ENCODE results near the gene CHCHD6. TPM values are rescaled to one million over a fixed set of nuclear protein-coding genes. Genes with fewer than 3 reads are reported as not detected.

The CHCHD6 gene
- total RNA-seq, 3 donors from 2014 or later, result 5.9 to 9.8 (median 6.5) TPM

DNA sequence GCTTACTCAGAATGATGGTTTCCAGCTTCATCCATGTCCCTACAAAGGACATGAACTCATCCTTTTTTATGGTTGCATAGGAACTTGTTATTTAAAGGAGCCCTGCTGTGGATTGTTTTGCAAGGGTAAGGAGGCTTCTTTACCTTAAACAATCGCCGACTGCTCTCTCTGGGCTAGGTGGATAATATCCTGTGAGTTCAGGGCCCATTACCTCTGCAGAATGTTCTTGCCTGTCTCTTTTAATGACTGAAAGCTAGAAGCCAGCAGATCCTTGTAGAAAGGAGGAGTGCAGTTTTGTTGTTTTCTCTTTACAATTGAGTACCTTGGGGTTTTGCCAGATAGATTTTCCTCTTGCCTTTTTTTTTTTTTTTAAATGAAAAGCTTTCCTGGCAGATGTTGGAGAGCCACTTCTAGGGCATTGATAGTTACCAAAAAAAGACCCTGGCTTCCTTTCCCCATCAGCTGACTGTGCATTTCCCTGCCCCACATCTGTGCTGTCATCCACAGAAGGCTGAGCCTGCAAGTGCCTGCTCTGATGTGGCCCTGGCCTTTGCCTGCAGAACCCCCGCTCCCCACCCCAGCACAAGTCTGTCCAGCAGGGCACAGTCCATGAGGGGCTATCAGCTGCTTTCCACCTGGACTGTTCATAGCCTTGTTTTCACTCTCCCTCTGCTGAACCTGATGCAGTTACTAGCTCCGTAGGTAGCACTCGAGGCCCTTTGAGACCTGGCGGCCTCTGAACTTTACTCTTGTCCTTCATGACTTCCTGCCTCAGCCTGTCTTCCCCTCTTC lies 113.1 kb downstream of the CHCHD6 start:
- ATAC-seq (no peak), DNase-seq (peak in 1 of 3 donors; percentile 6)
- Histone ChIP-seq H3K36me3 (ENCODE audit: low read depth) (no peaks in the 10 kb centered on the region), H3K4me3 (no peak overlapping the region), H3K9me3 (no peaks in the 10 kb centered on the region), H3K4me1 (ENCODE audit: low read depth) (no peaks in the 10 kb centered on the region)
- intact Hi-C loops (cut with DNase I, micrococcal nuclease), result no loop called here
- TF ChIP-seq, protein P1, sequence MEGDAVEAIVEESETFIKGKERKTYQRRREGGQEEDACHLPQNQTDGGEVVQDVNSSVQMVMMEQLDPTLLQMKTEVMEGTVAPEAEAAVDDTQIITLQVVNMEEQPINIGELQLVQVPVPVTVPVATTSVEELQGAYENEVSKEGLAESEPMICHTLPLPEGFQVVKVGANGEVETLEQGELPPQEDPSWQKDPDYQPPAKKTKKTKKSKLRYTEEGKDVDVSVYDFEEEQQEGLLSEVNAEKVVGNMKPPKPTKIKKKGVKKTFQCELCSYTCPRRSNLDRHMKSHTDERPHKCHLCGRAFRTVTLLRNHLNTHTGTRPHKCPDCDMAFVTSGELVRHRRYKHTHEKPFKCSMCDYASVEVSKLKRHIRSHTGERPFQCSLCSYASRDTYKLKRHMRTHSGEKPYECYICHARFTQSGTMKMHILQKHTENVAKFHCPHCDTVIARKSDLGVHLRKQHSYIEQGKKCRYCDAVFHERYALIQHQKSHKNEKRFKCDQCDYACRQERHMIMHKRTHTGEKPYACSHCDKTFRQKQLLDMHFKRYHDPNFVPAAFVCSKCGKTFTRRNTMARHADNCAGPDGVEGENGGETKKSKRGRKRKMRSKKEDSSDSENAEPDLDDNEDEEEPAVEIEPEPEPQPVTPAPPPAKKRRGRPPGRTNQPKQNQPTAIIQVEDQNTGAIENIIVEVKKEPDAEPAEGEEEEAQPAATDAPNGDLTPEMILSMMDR (IDR thresholded peaks at IDR 0.05), result no peak

DNA sequence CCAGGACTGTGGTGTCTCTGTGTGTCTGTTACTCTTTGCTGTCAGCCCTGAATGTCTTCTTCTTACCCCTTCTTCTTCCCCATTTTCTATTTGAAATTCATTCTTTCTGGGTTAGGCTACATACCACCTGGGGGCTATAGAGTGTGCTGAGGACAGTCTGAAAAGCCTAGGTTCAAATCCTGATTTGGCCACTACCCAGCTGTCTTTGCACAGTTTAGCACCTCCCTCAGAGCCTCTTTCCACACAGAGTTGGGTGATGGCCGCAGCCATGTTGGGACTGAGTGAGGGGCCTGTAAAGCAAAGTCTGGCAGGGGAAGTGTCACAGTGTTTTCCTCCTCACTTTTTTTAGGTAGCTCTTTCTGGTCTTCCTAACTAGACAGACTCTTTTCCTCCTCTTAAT lies 113.7 kb downstream of the CHCHD6 start:
- TF ChIP-seq, protein P1 (IDR thresholded peaks at IDR 0.05), result no peak
- H3K4me1 ChIP-seq (ENCODE audit: low read depth), result no peaks in the 10 kb centered on the region
- H3K36me3 ChIP-seq (ENCODE audit: low read depth), result no peaks in the 10 kb centered on the region
- no peak for DNase-seq
- ATAC-seq, result no peak
- no peaks in the 10 kb centered on the region for H3K9me3 ChIP-seq
- intact Hi-C loops (cut with DNase I, micrococcal nuclease), result no loop called here
- H3K4me3 ChIP-seq, result no peak overlapping the region

DNA sequence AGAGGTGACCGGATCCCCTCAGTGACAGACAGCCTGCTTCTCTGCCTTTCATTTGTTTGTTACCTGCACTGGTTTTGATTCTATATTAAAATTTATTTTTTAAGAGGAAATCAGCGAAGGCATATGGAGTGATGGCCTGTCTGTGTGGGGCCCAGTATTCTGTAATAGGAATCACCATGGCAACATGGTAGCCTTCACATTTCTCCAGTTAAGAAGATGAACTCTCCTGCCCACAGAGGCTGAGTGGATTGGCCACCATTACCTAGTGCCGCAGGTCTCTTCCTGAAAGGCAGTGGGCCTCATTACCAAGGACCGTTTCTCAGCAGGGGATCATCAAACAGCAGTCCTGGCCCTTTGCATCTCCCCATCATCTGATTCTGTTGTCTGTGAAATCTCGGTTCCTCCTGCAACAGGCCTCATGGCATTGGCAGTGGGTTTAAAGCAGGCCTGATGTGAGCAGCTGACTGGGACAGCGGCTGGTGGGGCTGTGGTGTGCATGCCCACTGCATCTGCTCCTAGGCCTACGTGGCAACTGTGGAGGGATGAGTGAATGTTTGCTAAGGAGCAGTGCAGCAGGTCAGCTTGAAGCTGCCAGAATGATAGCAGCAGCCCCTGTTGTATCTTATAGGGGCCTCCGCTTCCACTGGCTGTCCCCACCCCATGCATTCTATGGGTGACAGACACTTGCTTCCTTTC lies 114.5 kb downstream of the CHCHD6 start:
- no peak overlapping the region for H3K4me3 ChIP-seq
- no peak for DNase-seq
- TF ChIP-seq, protein P1 (IDR thresholded peaks at IDR 0.05), result no peak
- intact Hi-C loops (cut with DNase I, micrococcal nuclease), result no loop called here
- no peaks in the 10 kb centered on the region for H3K9me3 ChIP-seq
- no peaks in the 10 kb centered on the region for H3K4me1 ChIP-seq (ENCODE audit: low read depth)
- no peaks in the 10 kb centered on the region for H3K36me3 ChIP-seq (ENCODE audit: low read depth)
- ATAC-seq, result no peak

DNA sequence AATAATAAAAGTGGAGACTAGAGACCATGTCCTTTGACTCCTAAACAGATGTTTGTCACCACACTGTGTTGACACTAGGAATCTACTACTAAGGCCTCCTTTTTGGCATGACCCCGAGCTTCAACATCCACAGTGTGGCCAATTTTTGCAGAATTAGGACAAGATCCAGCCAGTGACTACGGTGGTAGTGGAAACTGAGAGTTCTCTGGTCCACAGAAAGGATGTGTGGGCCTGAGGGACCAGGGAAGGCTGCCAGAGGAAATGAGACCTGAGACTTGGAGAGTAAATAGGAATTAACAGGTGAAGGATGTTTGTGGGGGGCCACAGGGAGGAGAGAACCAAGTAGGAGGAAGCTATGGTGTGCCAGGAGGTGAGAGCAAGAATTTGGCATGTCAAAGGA lies 122.7 kb downstream of the CHCHD6 start:
- H3K36me3 ChIP-seq (ENCODE audit: low read depth), result no peaks in the 10 kb centered on the region
- no peaks in the 10 kb centered on the region for H3K4me1 ChIP-seq (ENCODE audit: low read depth)
- no peak overlapping the region for H3K4me3 ChIP-seq
- ATAC-seq, result no peak
- no peaks in the 10 kb centered on the region for H3K9me3 ChIP-seq
- TF ChIP-seq, protein P1 (IDR thresholded peaks at IDR 0.05), result no peak
- DNase-seq, result no peak
- intact Hi-C loops (cut with DNase I, micrococcal nuclease), result no loop called here

GRCh38 chr3:126827121-126827520 lies 123.1 kb downstream of the CHCHD6 start:
- Histone ChIP-seq H3K4me1 (ENCODE audit: low read depth) (no peaks in the 10 kb centered on the region), H3K36me3 (ENCODE audit: low read depth) (no peaks in the 10 kb centered on the region), H3K9me3 (no peaks in the 10 kb centered on the region), H3K4me3 (no peak overlapping the region)
- TF ChIP-seq, protein P1 (IDR thresholded peaks at IDR 0.05), result no peak
- DNase-seq (no peak), ATAC-seq (no peak)
- intact Hi-C loops (cut with DNase I, micrococcal nuclease), result no loop called here
